ENCODE data around the gene PPP2R2D.

Gene PPP2R2D

DNA sequence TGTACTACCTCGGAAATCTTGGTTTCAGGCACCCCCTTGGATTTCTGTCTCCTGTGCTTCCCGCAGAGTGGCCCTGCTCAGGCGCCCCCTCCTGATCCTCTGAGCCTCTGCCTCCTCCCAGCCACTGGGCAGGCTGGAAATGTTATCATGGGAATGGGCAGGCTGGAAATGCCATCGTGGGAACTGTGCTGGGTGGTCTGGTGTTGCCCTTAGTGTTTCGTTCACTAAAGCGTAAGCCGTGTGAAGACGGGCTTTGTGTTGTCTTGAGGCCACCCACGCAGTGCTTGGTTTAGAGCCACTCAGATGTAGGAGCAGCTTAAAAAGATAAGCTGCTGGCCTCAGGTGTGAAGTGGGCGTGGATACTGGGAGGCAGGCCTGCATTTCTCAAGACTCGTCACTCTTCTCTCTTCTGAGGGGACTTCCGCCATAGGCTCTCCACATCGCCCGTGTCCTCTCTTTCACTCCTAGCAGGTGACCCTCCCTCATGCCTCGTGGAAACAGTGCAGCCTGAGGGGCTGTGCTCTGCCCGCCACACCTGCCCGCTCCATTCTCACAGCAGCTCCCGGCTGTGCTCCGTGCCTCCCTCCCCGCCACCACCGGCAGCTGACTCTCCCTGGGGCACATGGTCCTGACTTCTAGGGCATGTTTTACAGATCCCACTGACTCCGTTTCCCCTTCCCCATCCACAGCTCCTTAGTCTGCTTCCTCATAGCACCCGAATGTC, 28.5 kb downstream of the PPP2R2D start:
- no peak for DNase-seq

DNA sequence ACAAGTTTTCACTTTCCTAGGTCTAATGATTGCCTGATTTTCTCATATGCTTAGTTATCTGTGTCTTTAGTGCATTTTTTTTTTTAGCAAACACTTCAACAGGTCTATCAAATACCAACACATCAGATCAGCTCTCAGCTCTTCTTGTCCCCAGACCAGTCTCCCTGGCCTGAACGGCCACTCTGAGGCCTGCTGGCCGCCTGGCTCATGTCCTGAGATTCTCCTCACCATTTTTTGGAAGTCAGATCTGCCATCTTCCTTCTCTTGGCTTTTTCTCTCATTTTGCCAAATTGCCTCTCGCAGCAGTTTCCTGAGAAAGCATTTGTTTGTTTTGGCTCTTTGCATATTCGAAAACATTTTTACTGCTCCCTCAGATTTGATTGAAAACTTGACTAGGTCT, 29.3 kb downstream of the PPP2R2D start:
- DNase-seq = no peak

DNA sequence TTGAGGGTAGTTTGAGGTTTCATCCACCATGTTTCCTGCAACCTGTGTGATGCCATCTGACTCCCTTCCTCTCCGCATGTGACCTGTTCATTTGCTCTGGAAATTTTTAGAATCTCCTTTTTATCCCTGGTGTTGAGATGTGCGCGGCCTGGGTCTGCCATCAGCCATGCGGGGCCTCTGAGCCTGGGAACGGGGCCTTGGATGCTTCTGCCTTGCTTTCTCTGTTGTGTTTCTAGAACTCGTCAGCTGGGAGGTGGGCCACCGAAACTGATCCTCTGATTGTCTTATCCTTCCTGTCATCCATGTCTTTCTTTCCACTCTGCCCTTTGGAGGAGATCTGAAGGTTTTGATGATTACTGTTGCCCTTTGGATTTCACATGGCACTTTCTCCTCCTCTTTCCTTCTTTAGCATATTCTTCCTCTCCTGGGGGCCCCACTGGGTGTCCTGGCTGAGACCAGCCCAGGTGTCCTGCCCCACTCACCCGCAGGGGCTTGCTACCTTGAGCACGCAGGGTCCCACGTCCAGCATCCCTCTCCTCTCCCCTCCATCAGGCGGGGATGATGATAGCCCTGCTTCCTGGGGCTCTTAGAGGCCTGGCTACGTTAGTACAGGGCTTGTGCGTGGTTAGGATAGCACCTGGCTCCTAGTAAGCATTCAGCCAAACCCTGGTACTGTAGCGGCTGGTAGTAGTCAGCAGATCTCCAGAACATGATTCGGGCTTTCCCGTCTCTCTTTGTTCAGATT, 29.9 kb downstream of the PPP2R2D start:
- no peak for DNase-seq

DNA sequence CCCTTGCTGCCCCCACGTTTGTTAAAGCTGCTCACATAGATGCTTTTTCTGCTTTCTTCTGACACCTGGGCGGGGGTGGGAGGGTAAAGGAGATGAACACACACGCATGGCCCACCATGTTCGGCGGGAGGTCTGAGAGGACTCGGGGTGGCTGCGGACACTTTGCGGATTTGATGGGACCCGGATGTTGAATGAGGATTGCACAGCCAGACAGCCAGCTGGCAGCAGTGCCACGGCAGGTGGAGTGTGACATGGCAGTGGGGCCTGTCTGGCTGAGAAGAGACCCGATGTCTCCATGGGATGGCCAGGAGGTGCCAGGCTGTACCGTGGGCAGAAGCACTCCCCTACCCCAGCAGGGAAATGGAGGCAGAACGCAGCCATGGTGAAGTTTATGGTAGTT, 31.2 kb downstream of the PPP2R2D start:
- DNase-seq = no peak

DNA sequence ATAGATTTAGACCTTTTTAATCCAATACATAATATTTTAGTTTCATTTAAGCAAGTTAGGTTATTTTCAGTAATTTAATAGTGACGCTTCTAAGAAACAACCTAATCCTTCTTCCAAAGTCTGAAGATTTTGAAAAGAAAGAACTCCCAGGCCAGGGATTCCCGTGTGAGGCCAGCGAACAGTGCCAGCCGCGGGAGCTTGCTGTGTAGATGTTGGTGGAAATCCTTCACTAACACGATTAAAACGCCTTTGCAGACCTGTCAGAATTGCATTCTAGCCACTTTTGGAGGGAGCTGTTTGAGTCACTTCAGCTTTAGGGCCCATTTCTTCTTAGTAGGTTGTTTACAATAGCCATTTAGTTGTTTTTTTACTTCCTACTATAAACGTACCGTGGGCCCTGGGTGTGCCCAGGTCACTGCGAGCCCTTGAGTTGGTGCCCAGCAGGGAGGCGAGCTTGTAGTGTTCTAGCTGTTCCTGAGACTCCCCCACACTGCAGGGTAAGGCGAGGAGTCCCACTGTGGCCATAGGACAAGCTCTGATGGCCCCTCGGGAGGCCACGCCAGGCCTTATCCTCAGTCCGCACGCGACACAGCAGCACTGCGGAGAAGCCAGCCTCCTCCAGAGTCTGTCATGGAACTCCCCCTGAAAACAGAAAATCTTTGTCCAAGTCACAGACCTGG, 32.3 kb downstream of the PPP2R2D start:
- DNase-seq = no peak

DNA sequence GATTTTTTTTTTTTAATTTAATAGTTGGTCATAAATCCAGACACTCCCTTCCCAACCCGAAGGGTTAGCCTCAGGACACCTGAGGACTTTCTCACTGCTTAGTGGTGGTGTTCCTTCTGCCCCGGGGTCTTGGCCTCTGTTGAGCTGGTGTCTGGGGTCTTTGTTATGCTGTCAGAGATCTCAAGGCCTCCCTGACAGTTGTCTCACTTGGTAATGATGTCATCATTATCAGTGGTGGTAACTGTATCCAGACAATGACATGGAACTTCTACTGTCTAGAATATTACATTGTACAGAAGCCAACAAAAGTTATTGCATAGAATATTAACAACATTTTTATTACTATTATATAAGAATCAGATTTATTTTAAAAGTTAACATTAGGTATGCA, 32.9 kb downstream of the PPP2R2D start:
- DNase-seq = no peak

DNA sequence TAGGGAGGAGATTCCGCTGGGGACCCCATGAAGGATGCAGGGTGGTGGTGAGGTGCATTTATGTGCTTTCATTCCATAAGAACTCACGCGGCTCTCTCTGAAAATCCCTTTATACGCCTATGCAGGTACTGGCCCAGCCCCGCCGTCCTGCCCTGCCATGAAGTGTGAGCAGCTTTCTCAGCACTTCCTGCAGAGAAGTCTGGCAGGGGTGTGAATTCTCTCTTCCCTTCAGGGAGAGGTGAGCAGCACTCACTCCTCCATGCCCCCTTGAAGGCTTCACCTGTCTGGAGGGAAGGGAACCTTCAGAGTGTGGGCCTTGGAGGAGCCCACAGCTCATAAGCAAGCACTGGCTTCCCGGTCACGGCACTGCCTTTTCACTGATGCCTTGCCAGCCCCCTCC, 34.0 kb downstream of the PPP2R2D start:
- no peak for DNase-seq

DNA sequence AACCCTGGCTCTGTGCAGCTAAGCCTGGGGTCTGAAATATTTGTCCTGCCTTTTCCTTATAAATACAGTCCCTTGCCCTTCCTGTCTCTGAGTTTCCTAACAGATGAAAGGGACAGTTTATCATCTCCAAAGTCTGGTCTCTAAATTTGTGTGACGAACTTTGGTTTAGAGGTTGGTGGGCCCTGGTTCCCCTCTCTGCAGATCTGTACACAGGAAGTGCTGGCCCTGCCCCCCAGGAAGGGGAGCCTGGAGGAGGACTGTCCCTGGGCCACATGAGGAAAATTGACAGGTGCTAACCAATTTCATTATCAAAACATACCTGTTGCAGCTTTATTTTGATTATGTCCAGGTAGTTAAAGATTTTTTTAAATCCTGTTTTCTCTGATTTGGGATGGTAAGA, 34.5 kb downstream of the PPP2R2D start:
- DNase-seq = no peak

DNA sequence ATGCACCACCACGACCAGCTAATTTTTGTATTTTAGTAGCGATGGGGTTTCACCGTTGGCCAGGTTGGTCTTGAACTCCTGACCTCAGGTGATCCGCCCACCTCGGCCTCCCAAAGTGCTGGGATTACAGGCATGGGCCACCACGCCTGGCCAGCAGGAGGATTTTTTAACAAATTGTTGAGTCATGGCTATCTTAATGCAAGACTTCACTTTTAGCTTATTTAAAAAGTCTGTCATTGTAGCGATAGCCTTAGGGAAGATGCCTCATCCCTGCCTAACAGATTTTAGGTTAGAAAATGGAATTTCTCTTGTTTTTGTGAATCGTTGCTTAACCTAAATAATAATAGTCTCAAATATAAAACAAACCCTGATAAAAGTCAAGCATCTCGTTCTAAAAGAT, 35.5 kb downstream of the PPP2R2D start:
- no peak for DNase-seq

DNA sequence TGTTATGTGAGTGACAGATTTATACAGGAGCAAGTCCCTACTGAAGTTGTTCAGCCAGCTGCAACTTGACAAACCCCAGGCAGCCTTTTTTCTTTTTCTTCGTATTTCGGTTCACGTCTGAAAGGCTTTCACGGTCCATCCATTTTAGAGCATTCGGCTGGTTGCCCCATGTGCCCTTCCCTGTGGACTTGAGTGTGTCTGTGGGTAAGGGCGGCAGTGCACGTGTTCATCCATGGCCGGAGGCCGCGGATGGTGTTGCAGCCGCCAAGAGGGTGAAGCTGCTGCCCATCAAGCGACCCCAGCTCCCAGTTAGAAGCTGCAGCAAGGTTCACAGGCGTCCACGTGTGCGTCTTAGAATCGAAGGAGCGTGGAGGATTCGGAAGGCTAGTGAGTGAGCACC, 35.9 kb downstream of the PPP2R2D start:
- DNase-seq = no peak

DNA sequence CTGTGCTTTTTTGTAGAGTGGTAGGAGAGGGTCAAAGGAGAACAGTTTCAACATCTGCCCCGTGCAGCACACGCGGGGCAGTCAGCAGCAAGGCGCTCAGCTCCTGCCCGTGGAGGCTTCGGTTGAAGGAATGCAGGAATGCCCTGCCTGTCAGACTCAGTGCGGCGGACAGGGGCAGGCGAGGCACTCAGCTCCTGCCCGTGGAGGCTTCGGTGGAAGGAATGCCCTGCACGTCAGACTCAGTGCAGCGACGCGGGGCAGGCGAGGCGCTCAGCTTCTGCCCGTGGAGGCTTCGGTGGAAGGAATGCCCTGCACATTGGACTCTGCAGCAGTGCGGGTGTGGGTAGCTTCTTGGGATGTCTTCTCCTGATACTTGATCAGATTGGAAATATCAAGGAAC, 37.0 kb downstream of the PPP2R2D start:
- DNase-seq = no peak

DNA sequence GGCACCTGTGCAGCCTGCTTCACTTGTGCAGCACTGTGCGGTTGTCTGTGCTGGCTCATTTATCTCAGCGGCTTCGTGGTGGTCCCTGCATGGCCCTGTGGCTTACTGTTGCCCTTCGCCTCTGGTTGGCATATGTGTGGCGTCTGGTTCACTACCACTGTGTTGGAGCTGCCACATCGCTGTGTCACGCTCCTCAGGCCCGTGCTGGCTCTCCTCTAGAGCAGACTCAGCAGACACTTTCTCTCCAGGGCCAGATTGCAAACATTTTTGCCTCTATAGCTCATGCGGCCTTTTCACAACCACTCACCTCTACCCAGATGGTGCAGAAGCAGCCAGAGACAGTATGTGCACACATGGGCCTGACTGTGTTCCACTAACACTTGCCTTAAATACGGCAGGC, 37.9 kb downstream of the PPP2R2D start:
- DNase-seq = no peak

DNA sequence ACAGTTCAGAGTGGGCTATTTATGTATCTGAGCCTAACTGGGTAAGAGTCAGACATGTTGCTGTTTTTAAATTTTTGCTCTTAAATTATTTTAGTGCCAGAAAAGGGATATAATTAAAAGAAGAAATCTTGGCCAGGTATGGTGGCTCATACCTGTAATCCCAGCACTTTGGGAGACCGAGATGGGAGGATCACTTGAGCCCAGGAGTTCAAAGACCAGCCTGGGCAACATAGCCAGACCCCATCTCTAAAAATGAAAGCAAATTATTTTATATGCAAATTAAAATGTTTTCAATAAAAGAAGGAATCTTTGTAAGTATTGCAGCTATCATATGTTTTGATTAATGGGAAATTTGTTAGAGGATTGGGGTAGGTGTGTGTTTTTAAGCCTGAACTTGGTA, 41.6 kb downstream of the PPP2R2D start:
- no peak for DNase-seq

DNA sequence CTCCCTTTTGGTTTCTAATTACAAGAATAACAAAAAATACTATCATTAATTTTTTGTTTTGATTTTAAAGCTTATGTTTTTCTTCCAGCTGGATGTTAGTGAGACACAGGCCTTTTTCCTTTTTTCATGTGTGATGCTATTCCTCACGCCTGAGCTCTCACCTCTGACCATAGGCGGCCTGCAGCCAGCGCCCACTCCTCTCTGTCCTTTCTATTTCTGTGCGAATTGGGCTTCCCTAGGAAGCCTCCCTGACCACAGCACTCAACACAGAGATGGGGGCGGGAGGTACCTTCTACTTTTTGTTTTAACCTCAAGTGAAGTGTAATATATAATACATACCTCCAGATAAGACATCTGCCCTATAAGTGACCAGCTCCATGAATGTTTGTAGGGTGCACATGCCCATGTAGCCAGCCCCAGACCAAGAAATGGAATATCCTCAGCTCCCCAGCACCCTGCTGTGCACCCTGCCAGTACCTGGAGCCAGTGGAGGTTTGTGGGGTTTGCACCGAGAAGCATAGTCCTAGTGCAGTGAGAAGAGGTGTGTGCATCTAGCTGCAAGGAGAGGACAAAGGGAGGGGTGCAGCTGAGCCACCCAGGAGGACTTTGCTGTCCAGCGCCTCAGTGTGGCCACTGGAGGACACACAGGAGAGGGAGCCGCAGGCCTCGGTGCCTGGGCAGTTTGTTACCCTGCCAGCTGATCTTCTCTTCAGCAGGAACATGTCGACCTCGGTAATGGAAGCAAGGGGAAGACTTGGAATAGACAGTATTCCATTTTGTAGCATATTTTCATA, 42.4 kb downstream of the PPP2R2D start:
- DNase-seq = peak in 1 of 5 donors; percentile 14

DNA sequence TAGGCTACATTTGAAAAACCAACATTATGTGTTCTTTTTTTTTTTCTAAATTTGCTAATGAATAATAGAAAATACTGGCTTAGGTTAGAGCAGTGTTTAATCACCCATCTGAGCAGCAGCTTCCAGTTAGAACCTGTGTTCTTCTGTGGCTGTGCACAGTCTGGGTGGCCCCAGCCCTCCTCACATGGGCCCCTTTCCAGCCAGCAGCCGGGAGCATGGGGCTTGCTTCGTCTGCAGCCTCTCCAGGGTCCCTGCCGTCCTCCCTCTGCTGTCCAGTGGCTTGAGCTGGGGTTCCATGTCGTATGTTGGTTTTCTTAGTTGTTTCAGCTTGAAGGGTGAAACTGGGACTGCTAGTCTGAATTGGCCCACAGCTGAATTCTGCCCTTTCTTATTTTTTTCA, 43.6 kb downstream of the PPP2R2D start:
- no peak for DNase-seq

DNA sequence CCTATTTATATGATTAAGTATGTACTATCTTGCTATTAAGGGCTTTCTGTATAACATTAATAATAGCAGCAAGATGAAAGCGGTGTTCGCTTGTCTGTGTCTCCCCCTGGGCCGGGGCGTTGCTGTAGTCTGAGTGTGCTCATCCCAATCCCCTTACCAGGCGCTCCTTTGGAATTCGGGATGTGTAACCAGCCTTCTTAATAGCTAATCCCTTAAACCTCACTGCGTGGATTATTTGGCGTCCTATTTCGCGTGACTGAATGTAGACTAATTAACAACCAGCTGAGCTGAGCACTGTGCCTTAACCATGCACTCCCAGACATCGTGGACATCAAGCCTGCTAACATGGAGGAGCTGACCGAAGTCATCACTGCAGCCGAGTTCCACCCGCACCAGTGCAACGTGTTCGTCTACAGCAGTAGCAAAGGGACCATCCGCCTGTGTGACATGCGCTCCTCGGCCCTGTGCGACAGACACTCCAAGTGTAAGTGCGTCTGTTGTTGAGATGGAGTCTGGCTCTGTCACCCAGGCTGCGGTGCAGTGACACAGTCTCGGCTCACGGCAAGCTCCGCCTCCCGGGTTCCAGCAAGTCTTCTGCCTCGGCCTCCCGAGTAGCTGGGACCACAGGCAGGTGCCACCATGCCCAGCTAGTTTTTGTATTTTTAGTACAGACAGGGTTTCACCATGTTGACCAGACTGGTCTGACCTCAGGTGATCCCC, 44.3 kb downstream of the PPP2R2D start:
- no peak for DNase-seq

DNA sequence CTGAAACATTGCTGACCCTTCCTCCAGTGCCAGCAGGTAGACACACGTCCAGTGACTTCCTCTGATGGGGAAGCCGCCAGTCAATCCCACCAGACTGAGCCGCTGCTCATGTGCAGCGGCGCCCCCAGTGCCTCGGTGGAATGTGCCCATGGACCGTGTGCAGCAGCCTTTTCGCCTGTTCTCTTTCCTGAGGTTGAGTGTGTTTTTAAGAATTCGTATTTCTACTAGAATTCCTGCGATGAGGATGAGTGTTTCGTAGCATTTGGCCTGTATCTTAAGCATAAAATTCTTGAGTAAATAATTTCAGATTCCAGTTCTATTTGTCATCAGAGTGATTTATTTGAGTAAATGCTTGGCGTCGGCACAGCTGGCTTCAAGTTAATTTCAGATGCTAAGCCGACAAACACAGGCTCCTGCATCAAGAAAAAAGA, 45.5 kb downstream of the PPP2R2D start:
- no peak for DNase-seq

DNA sequence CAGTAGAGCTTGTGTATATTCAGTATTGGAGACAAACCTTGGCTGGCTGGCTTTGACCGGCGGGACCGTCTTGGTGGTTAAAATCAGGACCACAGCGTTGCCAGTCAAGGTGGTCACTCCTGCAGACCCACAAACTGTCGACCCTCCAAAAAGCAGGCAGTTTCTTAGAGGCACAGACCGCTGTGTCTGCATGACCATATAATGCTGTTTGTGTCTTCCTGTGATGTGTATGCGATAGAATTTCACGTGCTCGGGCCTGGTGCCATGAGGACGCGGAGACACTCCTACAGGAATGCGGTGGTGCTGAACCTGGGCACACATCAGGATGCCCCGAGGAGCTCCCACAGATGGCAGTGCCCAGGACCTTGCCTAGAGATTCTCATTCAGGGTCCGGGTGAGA, 46.1 kb downstream of the PPP2R2D start:
- no peak for DNase-seq

DNA sequence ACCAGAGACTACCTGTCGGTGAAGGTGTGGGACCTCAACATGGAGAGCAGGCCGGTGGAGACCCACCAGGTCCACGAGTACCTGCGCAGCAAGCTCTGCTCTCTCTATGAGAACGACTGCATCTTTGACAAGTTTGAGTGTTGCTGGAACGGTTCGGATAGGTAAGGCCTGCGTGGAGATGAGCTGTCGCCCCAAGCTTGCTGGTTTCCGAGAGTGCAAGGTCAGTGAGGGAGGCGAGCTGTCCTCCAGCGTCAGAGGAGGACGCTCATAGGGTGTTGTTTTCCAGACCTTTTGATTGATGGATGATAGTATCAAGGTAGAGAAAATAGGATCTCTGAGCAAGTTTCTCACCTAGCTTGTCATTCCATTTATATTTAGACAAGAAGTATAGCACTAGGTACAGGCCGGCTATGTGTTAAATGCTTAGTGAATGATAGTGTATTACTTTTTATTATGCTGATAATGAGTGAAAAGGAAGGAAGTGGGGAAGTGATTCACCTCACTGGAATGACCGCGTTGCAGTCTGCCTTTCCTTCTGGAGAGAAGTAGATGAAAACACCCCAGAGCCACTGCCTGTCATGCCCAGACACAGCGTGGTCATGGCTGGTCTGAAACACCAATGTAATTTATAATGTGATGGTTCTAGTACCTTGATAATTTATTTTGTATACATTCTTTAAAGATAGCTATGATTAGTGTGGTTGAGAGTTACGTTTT, 47.0 kb downstream of the PPP2R2D start:
- DNase-seq = no peak

DNA sequence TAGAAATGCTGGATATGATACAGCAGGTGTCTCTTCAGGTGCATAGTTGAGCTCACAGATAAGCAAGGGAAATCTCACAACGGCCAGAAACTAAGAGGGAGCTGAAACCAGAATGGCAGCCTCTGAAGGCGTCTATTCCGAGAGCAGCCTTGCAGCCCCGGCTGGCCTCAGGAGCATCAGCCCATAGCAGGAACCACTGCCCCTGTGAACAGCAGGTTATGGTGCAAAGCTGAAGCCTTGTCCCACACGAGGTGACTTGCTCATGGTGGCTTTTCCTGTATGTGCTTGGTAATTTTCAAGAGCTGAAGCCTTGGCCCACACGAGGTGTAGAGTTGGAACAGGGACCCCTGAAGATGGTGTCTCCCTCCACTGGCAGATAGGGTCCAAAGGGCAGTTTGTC, 47.7 kb downstream of the PPP2R2D start:
- DNase-seq = no peak

DNA sequence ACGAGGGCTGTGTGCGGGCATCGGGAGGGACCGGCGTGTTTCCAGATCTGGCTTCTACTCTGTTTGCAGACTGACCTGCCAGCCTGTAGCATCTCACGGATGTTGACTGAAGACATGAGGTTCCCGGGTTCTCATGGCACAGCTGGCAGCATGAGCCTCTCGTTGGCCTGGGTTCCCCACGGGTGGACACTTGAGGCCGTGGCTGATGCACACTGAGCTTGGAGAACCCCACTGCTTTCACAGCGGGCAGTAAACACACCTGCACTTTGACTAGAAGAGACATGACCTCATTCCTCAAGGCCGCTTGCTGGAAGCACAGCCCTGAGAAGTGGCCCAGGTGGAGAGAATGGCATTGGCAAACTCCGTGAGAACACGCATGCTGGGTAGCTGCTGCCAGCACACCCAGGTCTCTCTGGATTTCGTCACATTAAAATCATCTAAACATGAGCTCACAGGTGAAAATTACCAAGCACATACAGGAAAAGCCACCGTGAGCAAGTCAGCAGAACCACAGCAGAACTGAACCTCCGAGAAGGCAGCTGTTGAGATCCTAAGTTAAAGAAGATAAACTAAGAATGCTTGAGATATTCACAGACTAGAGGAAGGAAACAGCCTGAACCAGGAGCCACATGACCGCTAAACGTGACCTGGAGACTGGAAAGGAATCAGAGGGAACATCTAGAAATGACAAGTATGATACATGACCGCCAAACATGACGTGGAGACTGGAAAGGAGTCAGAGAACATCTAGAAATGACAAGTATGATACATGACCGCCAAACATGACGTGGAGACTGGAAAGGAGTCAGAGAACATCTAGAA, 48.4 kb downstream of the PPP2R2D start:
- DNase-seq = no peak
